Measurements from ENCODE around the gene SYNE1. TPM values are rescaled to one million over a fixed set of nuclear protein-coding genes. Genes with fewer than 3 reads are reported as not detected.

SYNE1 gene
- polyA plus RNA-seq, 3 donors = 83.9 to 108 (median 92.5) TPM

DNA sequence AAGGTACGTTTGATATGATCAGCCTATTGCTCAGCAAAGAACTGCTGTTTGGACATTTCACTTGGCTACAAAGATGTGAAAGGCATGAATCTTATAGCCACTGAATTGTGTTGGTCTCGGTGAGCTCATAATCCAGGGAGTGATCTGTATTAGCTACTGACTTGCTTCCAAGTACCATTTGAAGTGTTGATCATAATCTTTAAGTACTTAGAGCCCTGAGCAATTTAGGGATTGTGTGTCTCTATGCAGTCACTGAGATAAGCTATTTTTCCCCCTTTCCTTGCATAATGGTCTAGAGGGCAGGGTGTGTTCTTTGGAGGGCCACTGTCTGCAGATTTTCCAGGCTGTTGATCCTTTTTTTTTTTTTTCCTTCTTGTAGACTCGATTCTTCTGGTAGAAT, 436.0 kb downstream of the SYNE1 start:
- DNase-seq (ENCODE audit: extremely low read depth in 1 of 11, low read depth in 9 of 11, low spot score in 4 of 11) = no peak

DNA sequence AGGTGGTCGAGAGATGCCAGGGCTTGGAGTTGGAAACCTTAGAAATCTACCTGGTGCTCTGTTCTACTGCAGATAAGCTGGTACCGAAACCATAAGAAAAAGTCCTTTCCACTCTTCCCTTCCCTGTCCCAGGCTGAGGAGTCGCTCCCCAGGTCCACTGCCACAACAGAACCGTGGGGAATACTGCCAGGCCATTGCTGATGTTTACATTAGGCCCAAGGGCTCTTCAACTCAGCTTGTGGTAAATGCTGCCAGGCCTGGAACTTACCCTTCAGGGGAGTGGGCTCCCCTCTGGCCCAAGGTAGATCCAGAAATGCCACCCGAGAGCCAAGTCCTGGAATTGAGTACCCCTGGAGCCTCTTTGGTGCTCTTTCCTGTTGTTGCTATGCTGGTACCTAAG, 441.3 kb downstream of the SYNE1 start:
- no peak for DNase-seq (ENCODE audit: extremely low read depth in 1 of 11, low read depth in 9 of 11, low spot score in 4 of 11)

DNA sequence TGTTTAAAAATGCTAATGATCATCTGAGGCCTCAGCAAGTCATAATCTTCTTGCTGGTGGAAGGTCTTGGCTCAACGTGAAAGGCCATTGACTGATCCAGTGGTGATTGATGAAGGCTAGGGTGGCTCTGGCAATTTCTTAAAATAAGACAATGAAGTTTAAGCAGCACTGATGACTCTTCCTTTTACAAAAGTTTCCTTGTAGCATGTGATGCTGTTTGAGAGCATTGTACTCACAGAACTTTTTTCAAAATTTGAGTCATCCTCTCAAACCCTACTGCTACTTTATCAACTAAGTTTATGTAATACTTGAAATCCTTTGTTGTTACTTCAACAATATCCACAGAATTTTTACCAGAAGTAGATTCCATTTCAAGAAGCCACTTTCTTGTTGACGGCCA, 447.4 kb downstream of the SYNE1 start:
- no peak for DNase-seq (ENCODE audit: extremely low read depth in 1 of 11, low read depth in 9 of 11, low spot score in 4 of 11)

DNA sequence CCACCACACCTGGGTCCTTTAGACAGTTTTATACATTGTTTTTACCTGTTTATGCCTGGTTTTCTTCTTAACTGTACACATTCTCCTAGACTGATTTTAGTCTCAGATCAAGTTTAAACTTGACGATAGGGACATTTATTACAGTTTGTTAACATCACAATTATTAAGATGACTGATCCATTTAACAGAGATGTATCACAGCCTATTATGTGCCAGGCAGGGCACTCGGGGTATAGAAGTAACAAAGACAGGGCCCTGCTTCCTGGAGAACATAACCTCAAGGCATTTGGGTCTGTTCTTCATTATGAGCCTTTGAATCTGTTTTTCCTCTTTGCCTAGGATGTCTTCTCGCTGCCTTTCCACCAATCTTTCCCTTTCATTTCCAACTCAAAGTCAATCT, 449.2 kb downstream of the SYNE1 start:
- no peak for DNase-seq (ENCODE audit: extremely low read depth in 1 of 11, low read depth in 9 of 11, low spot score in 4 of 11)

DNA sequence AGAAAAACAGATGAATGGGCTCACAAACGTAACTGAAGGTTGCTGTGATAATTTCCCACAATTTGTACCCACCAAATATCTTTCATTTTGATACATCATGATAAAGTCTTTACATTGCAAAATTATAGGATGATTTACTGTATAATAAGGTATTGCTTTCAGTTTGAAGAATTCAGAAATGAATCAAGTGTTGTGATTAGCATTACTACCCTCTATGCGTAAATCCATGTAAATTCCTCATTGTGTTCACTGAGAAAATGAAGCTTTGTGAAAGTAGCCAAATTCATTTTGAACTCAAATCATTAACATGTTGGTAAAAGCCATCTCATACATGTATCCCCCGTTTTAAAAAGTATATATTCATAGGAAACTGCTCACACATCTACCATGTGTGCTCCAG, 450.3 kb downstream of the SYNE1 start:
- DNase-seq (ENCODE audit: extremely low read depth in 1 of 11, low read depth in 9 of 11, low spot score in 4 of 11) = no peak

DNA sequence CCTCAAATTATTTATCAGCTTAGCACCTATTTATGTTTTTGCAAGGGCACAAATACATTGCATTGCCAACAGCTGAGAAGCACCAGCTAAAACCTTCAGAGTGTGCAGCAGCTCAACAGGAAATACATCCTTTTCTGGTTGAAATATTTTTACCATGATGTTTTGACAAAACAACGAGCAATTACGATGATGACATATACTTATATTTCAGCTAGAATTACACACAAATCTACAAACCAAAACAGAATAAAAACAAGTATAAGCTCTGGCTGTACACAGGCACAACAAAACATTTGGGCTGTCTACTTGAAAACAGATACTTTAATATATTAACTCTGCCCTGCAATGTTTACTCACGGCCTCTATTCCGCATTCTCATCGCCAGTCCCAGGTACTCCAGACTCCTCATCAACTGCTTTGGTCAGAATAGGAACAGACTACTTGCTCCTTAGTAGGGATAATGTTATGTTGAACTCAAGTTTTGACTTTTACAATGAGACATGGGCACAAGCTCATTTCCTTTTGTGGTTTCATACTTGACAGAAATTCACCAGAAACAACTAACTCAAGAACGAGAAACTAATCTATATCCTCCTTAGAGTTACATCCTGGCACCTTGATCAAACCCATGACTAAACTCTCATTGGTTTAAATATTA, 452.1 kb downstream of the SYNE1 start:
- DNase-seq (ENCODE audit: extremely low read depth in 1 of 11, low read depth in 9 of 11, low spot score in 4 of 11) = no peak

DNA sequence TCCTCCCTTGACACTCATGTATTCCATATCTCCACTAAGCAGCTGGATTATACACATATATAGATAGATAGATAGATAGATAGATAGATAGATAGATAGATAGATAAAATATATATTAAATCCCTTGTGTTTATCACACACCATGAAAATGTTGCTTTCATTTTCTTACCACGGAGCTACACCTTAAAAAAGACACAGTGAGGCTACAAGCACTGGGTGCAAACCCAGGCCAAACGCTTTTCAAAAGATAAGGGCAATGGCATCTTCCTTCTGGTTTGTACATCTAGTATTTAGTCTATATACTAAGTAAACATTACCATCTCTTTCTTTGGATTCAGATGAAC, 452.6 kb downstream of the SYNE1 start:
- no peak for DNase-seq (ENCODE audit: extremely low read depth in 1 of 11, low read depth in 9 of 11, low spot score in 4 of 11)

DNA sequence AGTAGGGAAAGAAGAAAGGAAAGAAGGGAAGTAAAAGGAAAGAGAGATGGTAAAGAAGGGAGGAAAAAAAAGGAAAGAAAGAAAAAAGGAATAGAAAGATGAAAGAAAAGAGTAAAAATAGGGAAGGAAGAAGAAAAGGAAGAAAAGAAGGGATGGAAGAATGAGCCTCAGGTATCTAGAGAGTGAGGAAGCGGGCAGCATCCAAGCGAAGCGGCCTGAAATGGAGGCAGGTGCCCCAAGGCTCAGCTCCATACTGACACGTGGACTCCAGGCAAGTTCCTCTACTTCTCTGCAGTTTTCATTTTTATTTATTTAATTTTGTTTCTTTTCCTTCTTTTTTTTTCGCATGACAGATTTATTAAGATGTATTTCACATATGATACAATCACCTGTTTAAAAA, 456.6 kb downstream of the SYNE1 start:
- no peak for DNase-seq (ENCODE audit: extremely low read depth in 1 of 11, low read depth in 9 of 11, low spot score in 4 of 11)

DNA sequence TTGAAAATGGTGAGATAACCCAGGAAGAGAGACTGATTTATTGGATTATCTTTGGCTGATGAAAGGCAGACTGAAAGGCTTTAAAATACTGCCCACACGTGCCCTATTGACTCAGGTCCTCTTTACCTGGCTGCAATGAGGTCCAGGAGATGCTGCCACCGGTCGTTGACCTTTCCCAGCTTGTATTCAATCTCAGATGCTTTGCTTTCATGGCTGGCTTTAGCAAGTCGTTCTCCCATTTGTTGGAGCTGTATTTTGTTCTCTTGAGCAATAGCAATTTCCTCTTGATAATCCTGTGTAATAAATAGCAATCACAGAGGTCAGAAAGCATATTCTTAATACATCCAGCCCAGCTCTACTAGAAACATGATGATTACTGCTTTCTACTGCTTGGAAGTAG, 460.9 kb downstream of the SYNE1 start:
- DNase-seq (ENCODE audit: extremely low read depth in 1 of 11, low read depth in 9 of 11, low spot score in 4 of 11) = no peak

DNA sequence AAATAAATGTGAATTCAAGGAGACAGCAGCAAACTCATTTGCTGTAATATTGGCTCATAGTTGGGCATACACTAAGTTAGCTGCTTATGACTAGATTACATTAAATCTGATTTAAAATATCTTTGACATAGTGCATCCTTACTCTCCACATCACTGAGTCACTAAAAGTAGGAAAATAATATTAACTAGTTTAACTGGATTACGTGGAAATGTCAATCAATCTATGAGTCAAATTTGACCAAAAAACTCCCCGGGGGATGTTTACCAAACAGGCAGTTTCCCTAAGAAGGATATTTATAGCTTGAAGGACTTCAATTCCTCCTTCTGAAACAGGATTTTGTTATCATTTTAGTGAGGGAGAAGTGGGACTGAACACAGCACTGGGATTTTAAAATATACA, 463.2 kb downstream of the SYNE1 start:
- DNase-seq (ENCODE audit: extremely low read depth in 1 of 11, low read depth in 9 of 11, low spot score in 4 of 11) = no peak

DNA sequence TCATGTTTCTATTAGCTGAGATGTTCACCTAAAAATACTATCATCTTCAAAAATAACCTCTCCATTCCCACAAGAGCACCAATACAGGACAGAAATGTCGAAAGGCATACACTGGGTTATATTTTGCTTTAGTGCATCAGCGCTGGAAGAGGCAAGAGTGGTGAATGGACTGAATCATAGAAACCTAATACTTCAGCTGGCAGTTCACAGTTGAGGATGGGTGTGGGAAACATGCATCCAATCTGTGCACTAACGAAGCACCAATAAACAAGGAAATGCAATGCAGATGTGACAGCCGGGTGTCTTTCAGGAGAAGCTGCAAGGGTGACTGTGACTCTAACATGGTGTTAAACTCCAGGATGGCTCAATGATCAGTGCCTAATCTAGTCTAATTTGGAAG, 463.8 kb downstream of the SYNE1 start:
- DNase-seq (ENCODE audit: extremely low read depth in 1 of 11, low read depth in 9 of 11, low spot score in 4 of 11) = no peak

DNA sequence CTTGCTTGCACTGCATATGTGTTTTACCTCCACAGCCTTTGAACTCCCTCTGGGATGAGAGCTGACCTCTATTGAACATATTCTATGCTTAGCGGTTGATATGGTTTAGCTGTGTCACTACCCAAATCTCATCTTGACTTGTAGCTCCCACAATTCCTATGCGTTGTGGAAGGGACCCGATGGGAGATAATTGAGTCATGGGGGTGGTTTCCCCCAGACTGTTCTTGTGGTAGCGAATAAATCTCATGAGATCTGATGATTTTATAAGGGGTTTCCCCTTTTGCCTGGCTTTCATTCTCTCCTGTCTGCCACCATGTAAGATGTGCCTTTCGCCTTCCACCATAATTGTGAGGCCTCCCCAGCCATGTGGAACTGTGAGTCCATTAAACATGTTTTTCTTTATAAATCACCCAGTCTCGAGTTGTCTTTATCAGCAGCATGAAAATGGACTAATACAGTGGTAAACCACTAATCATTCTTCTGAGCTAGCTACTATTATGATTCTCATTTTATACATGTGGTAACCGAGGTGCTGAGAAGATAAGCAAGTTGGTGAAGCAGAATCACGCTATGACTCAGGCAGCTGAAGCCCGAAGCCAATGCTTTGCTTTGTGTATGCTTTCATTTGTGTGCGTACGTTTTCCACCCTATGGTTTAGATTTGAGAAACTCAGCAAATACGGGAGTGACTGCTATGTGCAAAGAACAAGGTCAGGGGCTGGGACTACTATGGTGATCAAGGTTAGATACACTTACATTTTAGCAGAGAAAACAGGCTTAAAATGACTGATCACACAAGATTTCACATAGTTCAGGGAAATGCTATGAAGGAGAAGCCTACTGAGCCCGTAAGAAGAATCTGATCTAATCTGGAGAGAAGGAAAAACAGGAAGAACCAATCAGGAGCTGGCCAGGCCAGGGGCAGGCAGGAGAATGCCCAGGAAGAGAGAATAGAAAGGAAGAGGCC, 466.2 kb downstream of the SYNE1 start:
- DNase-seq (ENCODE audit: extremely low read depth in 1 of 11, low read depth in 9 of 11, low spot score in 4 of 11) = no peak

DNA sequence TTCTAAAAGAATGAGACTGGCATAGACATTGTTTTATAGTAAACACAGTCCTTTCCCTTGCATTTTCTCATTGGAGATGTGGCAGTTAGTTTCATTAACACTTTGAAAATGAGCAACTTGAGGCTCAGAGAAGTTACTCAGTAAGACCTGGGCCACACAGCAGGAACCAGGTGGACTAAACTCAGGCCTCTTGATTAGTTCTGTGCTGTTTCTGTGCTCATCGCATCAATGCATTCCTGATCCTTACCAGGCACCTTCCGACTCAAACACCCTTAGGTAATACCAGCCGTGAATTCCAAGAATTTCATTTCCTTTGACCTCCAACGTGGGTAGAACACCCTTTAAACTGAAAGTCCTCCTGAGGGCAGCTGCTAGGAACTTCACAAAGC, 466.9 kb downstream of the SYNE1 start:
- no peak for DNase-seq (ENCODE audit: extremely low read depth in 1 of 11, low read depth in 9 of 11, low spot score in 4 of 11)

DNA sequence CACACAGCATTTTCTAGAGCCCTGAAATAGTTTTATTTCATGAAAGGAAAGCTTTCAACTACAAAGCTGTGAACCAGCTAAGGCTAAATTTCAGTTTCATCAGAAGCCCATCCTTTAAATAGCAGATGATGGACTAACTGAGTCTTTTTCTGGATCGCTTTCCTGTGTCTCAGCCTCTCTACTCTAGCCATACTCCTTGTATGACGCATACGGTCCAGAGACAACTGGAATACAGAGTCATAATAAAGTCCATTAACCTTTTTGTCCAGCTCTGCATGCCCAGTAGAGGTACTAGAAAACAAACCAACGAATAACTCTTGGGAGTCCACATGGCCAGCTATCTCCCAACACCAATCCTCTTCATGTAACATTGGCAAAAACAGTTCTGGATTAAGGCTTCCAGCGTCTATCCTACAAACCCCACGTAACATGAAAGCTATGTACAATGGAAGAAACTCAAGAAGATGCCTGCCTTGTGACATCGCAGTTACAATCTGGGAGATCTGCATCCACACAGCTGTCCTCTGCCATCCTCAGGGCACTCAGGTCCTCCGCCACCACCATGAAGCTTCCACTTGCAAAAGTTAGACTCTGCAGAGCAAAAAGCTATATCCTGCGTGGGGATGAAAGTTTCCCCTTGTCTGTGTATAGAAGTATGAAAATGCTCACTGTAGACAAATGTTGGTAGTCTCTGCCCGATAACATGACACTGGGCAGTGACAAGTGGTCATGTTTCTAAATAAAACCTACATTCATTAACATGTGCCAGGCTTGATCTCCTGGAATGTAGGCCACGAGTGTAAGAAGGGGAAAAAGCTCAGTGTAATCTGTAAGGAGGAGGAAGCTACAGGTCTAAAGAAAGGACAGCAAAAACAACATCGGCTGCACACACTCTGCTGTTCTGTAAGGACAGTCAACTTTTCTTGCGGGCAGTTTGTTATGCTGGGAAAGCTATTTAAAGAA, 469.2 kb downstream of the SYNE1 start:
- DNase-seq (ENCODE audit: extremely low read depth in 1 of 11, low read depth in 9 of 11, low spot score in 4 of 11) = no peak

DNA sequence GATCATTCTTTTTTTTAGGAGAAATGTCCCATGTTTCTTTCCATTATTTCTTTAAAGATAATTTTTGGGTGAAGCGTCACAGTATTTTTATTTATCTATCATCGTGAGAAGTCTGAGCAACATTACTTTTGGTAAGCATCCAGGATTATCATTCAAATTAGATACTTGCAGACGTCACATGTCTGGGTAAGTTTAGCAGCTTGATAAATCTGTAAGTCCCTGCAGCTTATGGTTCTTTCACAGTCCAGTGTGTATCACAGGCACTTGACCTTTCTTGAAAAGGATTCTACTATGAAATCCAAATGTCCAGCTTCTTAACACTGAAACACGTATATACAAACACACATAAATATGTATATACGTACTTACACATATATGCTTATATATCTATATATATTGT, 470.3 kb downstream of the SYNE1 start:
- DNase-seq (ENCODE audit: extremely low read depth in 1 of 11, low read depth in 9 of 11, low spot score in 4 of 11) = no peak

DNA sequence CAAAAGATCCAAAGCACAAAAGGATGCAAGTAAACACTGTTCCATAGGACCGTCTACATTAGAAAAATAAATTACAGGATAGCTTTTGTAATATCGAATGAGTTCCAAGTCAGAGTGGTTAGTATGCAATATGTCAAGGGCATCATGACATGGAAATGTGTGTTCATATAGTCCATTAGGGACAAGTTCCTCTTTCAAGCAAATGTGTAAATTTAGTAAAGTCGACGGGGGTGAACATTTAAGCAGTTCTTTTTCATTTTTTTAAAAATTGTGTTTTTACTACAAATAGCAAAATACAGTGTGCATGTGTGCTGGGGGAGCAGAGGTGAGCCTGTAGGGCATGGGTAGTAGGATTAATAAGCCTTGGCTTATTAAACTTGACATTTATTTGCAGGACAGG, 470.7 kb downstream of the SYNE1 start:
- DNase-seq (ENCODE audit: extremely low read depth in 1 of 11, low read depth in 9 of 11, low spot score in 4 of 11) = no peak

DNA sequence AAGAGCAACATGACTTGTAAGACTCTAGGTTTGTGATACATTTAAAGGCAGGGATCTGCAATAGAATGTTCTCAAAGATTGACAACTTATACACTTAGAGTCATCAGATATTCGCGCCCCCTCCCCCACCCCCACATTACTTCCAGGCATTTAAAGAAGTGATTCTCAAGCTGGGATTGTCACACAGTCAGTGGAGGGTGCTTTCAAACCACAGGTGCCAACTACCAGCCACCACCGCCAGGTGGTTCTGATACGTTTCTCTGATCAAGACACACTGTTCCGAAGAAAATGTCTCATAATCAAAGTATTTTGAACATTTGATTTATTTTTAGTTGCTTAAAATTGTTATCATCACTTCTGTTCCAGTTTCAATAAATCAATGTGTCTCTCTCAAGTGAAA, 472.2 kb downstream of the SYNE1 start:
- DNase-seq (ENCODE audit: extremely low read depth in 1 of 11, low read depth in 9 of 11, low spot score in 4 of 11) = no peak

DNA sequence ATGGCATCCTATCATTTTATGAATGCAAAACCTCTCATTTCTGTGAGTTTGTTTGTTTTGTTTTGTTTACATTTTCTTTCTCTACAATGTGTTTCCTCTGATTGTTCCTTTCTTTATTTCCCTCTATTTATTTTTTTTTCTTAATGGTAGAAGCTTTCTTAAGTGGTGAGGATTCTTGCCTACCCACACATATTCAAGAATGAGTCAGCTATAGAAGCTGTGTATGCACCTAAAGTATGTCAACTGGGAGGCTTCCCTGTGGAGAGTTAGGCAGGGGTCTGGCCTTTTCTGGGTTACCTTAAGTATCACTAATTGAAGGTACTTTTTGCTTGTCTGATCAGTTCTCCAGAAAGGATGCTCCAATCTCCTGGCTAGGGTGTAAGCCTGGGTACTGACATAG, 475.7 kb downstream of the SYNE1 start:
- DNase-seq (ENCODE audit: extremely low read depth in 1 of 11, low read depth in 9 of 11, low spot score in 4 of 11) = no peak

DNA sequence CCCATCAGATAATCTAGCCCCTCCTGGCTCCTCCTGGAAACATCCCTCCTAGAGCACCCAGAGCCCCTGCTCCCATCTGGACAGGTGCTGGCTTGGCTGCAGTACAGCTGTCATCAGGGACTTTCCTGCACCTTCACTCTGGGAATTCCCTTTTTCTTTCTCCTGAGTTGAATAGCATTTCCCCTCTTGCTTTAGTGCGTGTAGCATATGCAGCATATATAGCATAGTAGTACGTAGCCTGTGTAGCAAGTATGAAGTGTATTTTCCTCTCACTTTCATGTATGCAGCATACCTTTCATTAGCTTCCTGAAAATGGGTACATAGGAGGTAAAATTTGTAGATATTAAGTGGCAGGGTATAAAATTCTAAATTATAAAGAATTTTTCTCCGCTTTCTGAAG, 476.8 kb downstream of the SYNE1 start:
- DNase-seq (ENCODE audit: extremely low read depth in 1 of 11, low read depth in 9 of 11, low spot score in 4 of 11) = no peak

DNA sequence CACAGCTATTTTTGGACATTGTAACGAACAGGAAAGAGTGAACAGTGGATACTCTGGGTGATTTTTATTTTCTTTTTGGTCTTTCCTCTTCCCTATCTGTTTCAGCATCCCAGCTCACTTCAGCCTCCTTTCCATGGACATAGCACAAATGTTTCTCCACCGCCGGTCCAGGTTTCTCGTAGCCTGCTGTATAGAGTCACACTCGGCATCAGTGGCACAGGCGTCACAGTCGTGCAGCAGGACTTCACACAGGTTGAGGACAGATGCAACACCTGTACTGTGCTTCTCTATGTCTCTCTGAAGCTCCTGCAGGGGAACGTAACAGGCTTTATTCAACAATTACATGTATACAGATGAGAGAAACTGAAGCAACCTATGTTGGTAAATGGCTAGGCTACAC, 481.4 kb downstream of the SYNE1 start:
- DNase-seq (ENCODE audit: extremely low read depth in 1 of 11, low read depth in 9 of 11, low spot score in 4 of 11) = no peak

Measured in renal cortex interstitium (tissue), 11 donors.